ENCODE measurements around the gene APBA2.

APBA2 gene

DNA sequence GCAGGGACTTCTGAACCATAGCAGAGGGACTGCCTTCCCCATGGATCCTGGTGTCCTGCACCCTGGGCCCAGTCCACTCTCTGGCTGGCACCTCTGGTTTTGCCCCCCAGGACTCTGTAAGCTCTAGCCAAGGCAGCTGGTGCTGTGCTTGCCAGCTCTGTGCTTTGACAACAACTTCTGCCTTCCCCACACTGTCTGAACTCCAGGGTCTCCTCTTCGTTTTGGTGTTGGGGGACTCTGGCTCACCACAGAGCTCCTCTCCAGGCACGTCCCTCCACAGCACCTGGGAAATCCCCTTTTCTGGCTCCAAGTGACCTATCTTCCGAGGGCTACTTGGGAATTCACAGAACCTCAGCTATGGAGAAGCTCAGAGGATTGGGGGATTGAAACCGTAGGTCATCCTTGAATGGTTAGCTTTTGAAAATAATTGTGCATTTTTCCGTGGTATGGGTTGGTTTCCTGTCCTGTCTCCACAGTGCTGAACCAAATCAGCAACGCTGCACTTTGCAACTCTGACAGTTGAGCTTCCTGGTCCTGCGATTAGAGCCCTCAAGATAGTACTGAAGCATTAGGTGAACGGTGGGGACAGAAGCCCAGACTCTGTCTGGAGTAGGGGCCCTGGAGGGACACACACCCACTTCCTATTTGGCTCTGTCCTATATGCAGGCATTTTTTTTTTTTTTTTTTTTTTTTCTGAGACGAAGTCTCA is 152.4 kb downstream of the APBA2 start:
- Histone ChIP-seq H2AFZ (ENCODE audit: low read length) (no peak overlapping the region), H3K27me3 (replicated peaks; ENCODE audit: insufficient read depth, low read length) (no peaks in the 10 kb centered on the region), H3K27ac (ENCODE audit: low read length) (no peak overlapping the region), H3K9me3 (replicated peaks; ENCODE audit: insufficient read depth, low read length) (no peaks in the 10 kb centered on the region), H3K9ac (ENCODE audit: low read length) (no peak overlapping the region), H3K79me2 (ENCODE audit: low read length) (no peaks in the 10 kb centered on the region), H4K20me1 (ENCODE audit: insufficient read depth, low read length) (no peaks in the 10 kb centered on the region), H3K4me3 (ENCODE audit: low read length) (no peak overlapping the region), H3K4me2 (ENCODE audit: low read depth, low read length) (no peak overlapping the region), H3F3A (ENCODE audit: insufficient read depth, low read length) (no peaks in the 10 kb centered on the region), H3K36me3 (replicated peaks; ENCODE audit: insufficient read depth, low read length) (no peaks in the 10 kb centered on the region), H3K9me2 (replicated peaks; ENCODE audit: insufficient read depth, low read length) (no peaks in the 10 kb centered on the region), H3K4me1 (ENCODE audit: low read length) (no peaks in the 10 kb centered on the region)
- TF ChIP-seq EZH2phosphoT487 (IDR thresholded peaks at IDR 0.05; ENCODE audit: low read length) (no peak), EZH2 (optimal IDR thresholded peaks at IDR 0.05; ENCODE audit: low read depth, low read length) (no peak)
- TF ChIP-seq, protein P1, sequence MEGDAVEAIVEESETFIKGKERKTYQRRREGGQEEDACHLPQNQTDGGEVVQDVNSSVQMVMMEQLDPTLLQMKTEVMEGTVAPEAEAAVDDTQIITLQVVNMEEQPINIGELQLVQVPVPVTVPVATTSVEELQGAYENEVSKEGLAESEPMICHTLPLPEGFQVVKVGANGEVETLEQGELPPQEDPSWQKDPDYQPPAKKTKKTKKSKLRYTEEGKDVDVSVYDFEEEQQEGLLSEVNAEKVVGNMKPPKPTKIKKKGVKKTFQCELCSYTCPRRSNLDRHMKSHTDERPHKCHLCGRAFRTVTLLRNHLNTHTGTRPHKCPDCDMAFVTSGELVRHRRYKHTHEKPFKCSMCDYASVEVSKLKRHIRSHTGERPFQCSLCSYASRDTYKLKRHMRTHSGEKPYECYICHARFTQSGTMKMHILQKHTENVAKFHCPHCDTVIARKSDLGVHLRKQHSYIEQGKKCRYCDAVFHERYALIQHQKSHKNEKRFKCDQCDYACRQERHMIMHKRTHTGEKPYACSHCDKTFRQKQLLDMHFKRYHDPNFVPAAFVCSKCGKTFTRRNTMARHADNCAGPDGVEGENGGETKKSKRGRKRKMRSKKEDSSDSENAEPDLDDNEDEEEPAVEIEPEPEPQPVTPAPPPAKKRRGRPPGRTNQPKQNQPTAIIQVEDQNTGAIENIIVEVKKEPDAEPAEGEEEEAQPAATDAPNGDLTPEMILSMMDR (IDR thresholded peaks at IDR 0.05; ENCODE audit: low read length): no peak
- no peak for DNase-seq

DNA sequence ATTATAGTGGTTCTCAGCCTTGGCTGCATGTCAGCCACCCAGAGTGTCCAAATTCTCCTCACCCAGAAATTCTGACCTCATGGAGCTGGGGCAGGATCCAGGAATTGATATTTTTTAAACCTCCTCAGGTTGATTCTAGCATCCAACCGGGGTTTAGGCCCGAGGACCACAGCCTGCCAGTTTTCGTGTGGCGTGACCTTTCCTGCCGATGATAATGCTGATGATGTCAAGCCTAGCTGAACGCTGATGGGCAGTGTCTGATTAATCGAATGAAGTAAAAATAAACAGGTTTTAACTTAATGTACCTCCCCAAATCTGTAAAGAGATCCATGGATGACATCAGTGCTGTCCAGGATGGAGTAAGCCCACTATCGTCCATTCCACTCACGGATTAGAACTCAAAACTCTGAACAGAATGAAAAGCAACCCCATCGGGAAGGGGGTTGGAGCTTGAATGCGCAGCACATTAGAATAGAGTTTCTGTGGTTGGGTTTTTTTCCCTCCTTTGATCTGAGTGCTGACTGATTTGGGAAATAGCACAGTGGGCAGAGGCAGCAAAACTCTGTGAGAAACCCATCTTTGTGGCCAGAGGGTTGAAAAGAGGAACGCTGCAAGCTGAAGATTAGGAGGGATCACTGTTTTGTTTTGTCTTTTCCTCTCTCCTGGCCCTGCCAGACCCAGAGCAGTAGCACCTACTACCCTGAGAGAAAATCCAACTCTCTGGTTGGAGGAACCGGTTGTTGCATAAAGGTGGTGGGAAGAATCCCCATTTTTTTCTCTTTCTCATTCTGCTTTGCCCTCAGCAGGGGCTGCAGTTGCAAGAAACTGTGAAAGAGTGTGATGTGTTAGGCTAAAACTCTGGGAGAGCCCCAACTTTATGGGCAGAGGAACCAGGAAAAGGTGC is 153.9 kb downstream of the APBA2 start:
- Histone ChIP-seq H3K79me2 (ENCODE audit: low read length) (no peaks in the 10 kb centered on the region), H4K20me1 (ENCODE audit: insufficient read depth, low read length) (no peaks in the 10 kb centered on the region), H3F3A (ENCODE audit: insufficient read depth, low read length) (no peaks in the 10 kb centered on the region), H3K4me3 (ENCODE audit: low read length) (no peak overlapping the region), H3K4me2 (ENCODE audit: low read depth, low read length) (no peak overlapping the region), H3K36me3 (replicated peaks; ENCODE audit: insufficient read depth, low read length) (no peaks in the 10 kb centered on the region), H3K27me3 (replicated peaks; ENCODE audit: insufficient read depth, low read length) (no peaks in the 10 kb centered on the region), H2AFZ (ENCODE audit: low read length) (no peak overlapping the region), H3K9me3 (replicated peaks; ENCODE audit: insufficient read depth, low read length) (no peaks in the 10 kb centered on the region), H3K9ac (ENCODE audit: low read length) (no peak overlapping the region), H3K27ac (ENCODE audit: low read length) (no peak overlapping the region), H3K4me1 (ENCODE audit: low read length) (no peaks in the 10 kb centered on the region), H3K9me2 (replicated peaks; ENCODE audit: insufficient read depth, low read length) (no peaks in the 10 kb centered on the region)
- no peak for DNase-seq
- TF ChIP-seq, protein P1 (IDR thresholded peaks at IDR 0.05; ENCODE audit: low read length): no peak

DNA sequence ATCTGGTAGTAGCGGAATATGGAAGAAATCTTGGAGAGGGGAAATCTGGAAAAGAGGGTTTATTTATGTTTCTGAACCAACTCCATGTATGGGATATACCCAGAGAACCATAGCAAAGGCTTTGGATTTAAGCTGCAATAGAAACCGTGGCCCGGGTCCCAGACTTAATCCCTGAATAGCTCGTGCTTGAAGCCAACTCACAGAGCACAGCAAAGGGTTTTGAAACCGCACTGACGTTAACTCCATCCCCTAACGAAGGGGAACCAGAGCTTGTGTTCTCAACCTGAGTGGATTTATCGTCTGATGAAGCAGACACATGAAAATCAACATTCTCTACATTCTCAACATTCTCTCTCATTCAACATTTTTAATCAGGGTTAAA is 154.6 kb downstream of the APBA2 start:
- no peak overlapping the region for H3K9ac ChIP-seq (ENCODE audit: low read length)
- H3K27ac ChIP-seq (ENCODE audit: low read length): no peak overlapping the region
- TF ChIP-seq EZH2phosphoT487 (IDR thresholded peaks at IDR 0.05; ENCODE audit: low read length) (no peak), EZH2 (optimal IDR thresholded peaks at IDR 0.05; ENCODE audit: low read depth, low read length) (no peak)
- TF ChIP-seq, protein P1 (IDR thresholded peaks at IDR 0.05; ENCODE audit: low read length): no peak
- no peaks in the 10 kb centered on the region for H3K79me2 ChIP-seq (ENCODE audit: low read length)
- no peaks in the 10 kb centered on the region for H3K9me3 ChIP-seq (replicated peaks; ENCODE audit: insufficient read depth, low read length)
- H3K36me3 ChIP-seq (replicated peaks; ENCODE audit: insufficient read depth, low read length): no peaks in the 10 kb centered on the region
- H3F3A ChIP-seq (ENCODE audit: insufficient read depth, low read length): no peaks in the 10 kb centered on the region
- no peak overlapping the region for H3K4me3 ChIP-seq (ENCODE audit: low read length)
- no peak for DNase-seq
- H3K9me2 ChIP-seq (replicated peaks; ENCODE audit: insufficient read depth, low read length): no peaks in the 10 kb centered on the region
- no peaks in the 10 kb centered on the region for H3K27me3 ChIP-seq (replicated peaks; ENCODE audit: insufficient read depth, low read length)
- no peak overlapping the region for H2AFZ ChIP-seq (ENCODE audit: low read length)
- no peaks in the 10 kb centered on the region for H3K4me1 ChIP-seq (ENCODE audit: low read length)
- no peaks in the 10 kb centered on the region for H4K20me1 ChIP-seq (ENCODE audit: insufficient read depth, low read length)
- H3K4me2 ChIP-seq (ENCODE audit: low read depth, low read length): no peak overlapping the region

Data from MM.1S (cell line).